H1 (cell line): Measurements from ENCODE around the gene YBX1.

Experiments
- CTCF ChIP-seq, 3 experiments: IDR thresholded peaks; 1 replicate in 2 of 3; 2 replicates in 1 of 3; pipeline versions ENCODE4 v1.5.1 to v1.6.1; 2011; ENCODE audit warnings: low read length in 3 of 3, mild to moderate bottlenecking in 3 of 3, inconsistent platforms in 2 of 3, low read depth in 1 of 3, moderate library complexity in 1 of 3; ENCODE audit not compliant: insufficient read depth in 1 of 3; ENCODE audit errors: control extremely low read depth in 1 of 3
- EP300 ChIP-seq, 2 experiments: IDR thresholded peaks; 1 replicate in 1 of 2; 2 replicates in 1 of 2; pipeline ENCODE4 v1.6.1; 2011 to 2012; ENCODE audit warnings: low read depth in 2 of 2, low read length in 2 of 2, mild to moderate bottlenecking in 2 of 2, borderline replicate concordance in 1 of 2, inconsistent platforms in 1 of 2, moderate library complexity in 1 of 2
- POLR2A ChIP-seq, 2 experiments: IDR thresholded peaks; 1 replicate in 1 of 2; 2 replicates in 1 of 2; pipeline ENCODE4 v1.6.1; 2011; ENCODE audit warnings: low read depth in 2 of 2, low read length in 2 of 2, mild to moderate bottlenecking in 2 of 2; ENCODE audit errors: control extremely low read depth in 1 of 2
- RAD21 ChIP-seq, 2 experiments: IDR thresholded peaks in 1 of 2; conservative IDR thresholded peaks in 1 of 2; 2 replicates each; pipeline ENCODE4 v1.6.1; 2011; ENCODE audit warnings: low read depth in 2 of 2, low read length in 2 of 2, improper control_type of control experiment in 1 of 2, inconsistent platforms in 1 of 2, mild to moderate bottlenecking in 1 of 2, moderate library complexity in 1 of 2

- TF ChIP-seq RAD21 (IDR thresholded peaks at IDR 0.05 in 1 of 2, conservative IDR thresholded peaks at IDR 0.05 in 1 of 2; ENCODE audit: low read depth in 2 of 2, low read length in 2 of 2) (no peak), POLR2A (IDR thresholded peaks at IDR 0.05; ENCODE audit: control extremely low read depth in 1 of 2, low read depth in 2 of 2, low read length in 2 of 2) (no peak), EP300 (IDR thresholded peaks at IDR 0.05; ENCODE audit: borderline replicate concordance in 1 of 2, low read depth in 2 of 2, low read length in 2 of 2) (no peak), CTCF (IDR thresholded peaks at IDR 0.05; ENCODE audit: control extremely low read depth in 1 of 3, insufficient read depth in 1 of 3, low read depth in 1 of 3, low read length in 3 of 3) (no peak)
Observed at GRCh38 chr1:42676534-42677087, 5.6 kb upstream of the YBX1 start.
